ENCODE data around the gene ZNF827.
A peak's percentile ranks its signal among the peaks of the same experiment; 100 is the strongest.

The ZNF827 gene

DNA sequence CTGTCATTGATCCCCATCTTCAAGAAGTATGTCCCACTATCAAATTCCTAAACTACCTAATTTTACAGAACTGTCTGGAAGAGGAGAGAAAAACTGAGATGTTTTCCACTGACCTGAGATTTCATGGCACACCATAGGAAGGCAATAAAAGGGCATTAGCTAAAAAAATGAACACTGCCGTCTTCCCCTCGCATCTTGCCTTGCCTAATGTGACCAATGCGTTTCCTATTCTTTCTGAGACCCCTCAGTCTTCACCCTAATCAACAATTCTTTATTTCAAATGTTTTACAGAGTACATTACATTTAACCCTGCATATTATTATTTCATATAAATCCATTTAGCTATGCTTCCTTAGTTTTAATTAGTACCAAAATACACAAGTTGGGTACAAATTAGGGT, 43.6 kb downstream of the ZNF827 start:
- DNase-seq (ENCODE audit: insufficient read length, low spot score) (no peak), FAIRE-seq (peak; percentile 58)

DNA sequence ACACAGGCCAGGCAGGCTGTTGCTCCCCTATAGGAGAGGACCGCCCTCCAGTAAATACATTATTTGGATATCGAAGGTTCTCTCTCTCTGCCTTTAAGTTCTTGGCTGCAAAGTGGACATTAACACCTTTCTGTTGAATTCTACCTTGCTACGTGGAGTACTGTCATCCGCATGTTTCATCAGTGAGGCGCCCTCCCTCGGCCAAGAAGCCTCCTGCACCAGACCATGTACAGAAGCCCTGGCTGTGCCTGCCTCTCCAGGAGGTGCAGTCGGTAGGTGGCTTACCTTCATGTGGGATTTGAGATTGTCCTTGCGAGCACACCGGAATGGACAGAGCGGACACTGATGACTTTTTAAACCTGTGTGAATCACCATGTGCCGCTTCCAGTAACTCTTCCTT, 46.7 kb downstream of the ZNF827 start:
- DNase-seq (ENCODE audit: insufficient read length, low spot score): no peak
- FAIRE-seq: peak; percentile 31

DNA sequence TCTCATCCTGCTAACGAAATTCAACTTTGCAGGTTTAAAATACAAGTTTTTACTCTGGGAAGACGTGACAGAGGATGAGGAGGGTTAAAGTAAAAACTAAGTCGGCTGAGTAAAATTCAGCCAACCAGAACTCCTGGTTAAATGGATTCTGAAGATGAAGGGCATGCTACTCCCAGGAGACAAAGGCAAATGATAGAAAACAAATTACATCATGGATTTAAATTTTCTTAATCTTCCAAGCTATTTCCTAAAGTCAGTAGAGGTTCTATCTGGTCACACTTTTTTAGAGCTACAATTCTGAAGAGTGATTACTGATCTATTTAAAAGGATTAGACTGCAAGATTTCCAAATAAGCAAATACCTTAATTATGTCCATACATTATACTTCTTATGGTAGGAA, 47.9 kb downstream of the ZNF827 start:
- DNase-seq (ENCODE audit: insufficient read length, low spot score) (no peak), FAIRE-seq (peak; percentile 87)

DNA sequence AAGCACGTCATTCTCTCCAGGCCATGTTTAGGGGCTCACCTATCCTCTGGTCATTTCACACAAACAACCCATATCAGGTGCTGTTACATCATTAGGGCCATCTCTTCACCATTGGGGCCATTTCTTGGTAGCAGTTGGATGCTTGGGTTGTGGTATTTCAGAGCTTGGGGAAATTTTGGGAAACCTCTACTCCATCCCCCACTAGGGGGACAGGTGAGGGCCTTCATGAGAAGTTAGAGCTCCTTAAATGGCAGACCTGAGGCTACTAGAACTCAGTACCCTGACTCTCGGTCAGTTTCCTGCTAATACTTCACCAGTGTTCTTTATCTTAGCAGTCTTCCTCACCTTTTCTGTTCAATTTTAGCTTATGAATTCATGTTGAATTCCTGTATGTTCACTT, 50.2 kb downstream of the ZNF827 start:
- DNase-seq (ENCODE audit: insufficient read length, low spot score): no peak
- peak; percentile 26 for FAIRE-seq

DNA sequence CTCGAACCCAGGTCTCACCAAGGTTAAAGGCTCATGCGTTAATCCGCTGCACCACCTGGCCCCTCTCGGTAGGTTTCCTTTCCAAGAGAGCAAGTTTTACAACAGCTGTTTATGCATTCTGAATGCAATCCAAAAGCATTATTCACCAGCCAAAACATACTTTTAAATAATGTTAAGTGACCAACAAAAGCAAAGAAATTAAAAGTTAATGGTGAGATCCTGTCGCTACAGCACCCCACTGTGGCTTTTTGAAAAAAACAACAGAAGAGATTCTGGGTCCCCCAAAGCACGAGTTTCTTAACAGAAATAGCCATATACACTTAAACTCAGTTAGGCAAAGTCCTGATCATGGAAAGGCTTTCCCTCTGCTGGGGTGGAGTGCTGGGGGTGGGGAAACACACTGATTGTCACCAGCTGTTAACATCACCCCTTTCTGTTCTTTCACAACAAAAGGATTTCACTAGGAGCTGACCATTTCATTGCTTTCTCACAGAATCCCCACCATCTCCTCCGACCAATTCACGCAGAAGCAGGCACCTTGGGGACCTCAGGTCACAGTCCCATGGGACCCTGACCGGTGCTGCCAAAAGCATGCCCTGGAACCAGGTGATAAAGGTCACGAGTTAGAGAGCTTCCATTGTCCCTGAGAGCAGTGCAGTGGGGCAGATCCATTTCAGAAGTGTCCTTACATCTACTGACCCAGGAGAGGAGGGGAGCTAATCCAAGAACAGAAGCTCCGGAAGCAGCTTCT, 51.2 kb downstream of the ZNF827 start:
- no peak for FAIRE-seq

DNA sequence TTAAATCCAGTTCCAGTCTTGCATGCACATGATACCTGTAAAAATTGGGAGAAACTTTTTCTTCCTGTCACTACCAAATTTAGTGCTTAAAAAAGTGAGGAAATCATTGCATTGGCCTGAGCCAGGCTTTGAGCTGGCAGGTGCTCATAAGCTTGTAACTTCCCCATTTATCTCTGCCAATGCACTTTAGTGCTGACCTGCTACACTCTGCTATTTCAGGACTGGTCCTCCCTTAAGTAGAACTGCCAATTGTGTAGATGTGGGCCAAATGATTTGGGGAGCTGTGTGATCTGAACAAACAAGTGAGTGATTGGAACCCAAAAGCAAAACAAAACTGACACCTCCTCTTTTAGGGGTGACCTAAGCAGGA, 51.8 kb downstream of the ZNF827 start:
- DNase-seq (ENCODE audit: insufficient read length, low spot score) (no peak), FAIRE-seq (peak; percentile 42)

More for the DNA sequence above, 51.2 kb downstream of the ZNF827 start:
- DNase-seq (ENCODE audit: insufficient read length, low spot score): no peak

DNA sequence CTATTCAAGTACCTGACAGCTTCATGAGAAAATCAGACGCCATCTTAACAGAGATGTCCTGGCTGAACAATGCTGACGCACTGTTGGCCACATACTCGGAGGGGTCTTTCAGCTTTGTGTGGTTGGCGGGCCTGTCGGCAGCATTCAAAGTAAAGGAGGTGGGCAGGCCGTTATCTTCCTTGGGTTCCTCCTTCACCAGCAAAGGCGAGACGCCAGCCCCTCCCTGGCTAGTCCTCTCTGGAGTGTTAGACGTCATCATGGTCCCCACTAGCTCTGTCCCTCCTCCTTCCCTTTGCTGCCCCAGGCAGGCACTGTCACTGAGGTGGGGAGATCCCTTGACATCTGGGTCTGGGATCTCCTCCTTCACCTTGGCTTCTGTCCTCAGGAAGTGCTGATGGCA, 53.0 kb downstream of the ZNF827 start:
- DNase-seq (ENCODE audit: insufficient read length, low spot score): no peak
- no peak for FAIRE-seq

DNA sequence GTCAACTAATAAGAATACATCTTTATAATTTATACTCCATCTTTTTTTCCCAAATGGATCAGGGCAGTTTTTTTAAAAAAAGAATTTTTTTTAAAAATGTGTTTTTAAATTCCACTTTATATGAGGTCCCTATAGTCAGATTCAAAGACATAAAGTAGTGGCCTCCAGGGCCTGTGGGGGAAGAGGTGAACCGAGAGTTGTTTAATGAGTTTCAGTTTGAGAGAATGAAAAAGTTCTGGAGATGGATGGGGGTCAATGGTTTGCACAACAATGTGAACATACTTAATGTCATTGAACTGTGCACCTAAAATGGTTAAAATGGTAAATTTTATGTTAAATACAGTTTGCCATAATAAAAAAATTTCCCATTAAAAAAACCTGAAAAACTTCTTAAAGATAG, 53.8 kb downstream of the ZNF827 start:
- peak; percentile 75 for FAIRE-seq

DNA sequence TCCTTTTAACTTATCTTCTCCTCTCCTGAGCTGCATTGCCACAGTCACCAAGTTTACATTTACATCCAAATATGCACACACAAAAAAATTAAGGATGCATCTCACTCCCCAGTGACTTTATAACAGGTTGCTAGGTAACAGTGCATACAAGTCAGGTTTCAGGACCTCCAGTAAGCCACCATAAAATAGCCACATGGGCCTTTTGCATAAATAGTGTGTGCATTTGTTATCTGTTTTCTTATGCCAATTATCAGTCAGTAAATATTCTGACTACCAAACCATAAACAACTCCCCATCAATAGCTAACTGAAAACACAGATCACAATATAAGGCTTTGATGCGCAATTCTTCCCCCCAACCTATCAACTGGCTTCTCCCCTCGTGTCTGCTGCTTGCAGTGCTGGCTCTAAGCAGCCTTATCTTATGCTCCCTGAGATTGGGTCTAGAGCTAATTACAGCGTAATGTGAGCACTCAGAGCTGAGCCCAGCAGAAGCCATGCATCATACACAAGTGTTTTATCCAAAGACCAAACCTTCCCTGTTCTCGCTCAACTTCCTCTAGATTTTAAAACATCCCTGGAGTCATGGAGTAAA, 55.4 kb downstream of the ZNF827 start:
- FAIRE-seq (no peak), DNase-seq (ENCODE audit: insufficient read length, low spot score) (no peak)

More for the DNA sequence above, 53.8 kb downstream of the ZNF827 start:
- DNase-seq (ENCODE audit: insufficient read length, low spot score): no peak

DNA sequence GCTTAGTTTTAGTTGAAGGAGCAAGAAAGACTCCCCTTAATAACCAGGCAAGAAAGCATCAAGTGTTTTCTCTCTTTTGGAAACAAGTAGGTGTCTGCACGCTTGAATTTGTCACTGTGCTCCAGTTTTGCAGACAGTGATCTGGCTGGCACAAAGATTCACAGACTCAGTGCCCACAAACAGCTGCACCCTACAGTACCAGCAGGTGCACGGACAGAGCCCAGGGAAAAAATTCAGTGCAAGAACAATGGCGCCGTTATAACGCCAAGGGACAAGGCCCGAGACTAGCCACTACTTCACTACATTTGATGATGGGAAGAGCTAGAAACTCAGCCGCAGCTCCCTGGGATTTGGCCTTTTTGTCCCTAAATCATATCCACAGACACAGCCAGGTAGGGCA, 56.0 kb downstream of the ZNF827 start:
- DNase-seq (ENCODE audit: insufficient read length, low spot score): no peak
- peak; percentile 63 for FAIRE-seq

DNA sequence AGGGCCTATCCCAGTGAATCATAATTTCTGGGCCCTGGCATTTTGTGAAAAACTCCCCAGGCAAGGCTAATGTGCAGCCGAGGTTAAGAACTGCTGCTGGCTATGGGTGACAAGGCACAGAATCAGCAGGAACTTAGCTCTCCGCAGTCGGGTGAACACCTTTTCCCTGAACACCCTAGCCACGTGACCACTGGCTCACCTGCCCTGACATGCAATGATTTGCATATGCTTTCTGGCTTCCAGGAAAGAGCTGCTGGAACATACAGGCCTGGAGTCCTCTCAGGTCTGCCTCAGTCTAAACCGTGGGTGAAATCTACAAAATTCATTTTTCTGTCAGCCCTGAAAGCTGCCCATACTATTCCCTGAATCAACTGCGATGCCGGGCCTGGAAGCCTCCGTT, 56.6 kb downstream of the ZNF827 start:
- no peak for DNase-seq (ENCODE audit: insufficient read length, low spot score)
- FAIRE-seq: peak; percentile 97

DNA sequence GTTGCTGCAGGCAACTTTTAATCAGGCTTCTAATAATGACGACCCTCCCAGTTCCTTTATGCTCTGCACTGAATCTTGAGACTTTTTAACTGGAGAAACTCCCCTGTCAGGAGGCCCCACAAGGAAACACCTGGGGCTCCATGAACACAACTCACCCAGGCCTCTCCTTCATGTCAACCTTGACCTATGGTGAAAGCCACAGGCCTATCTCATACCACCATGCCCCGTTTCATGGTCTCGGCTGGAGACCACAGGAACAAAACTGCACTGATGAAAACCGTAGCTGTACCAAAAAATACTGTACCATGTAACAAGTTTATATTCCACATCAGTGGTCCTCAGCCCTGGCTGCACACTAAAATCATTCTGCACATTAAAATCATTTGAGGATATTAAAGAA, 57.0 kb downstream of the ZNF827 start:
- DNase-seq (ENCODE audit: insufficient read length, low spot score): no peak
- no peak for FAIRE-seq

DNA sequence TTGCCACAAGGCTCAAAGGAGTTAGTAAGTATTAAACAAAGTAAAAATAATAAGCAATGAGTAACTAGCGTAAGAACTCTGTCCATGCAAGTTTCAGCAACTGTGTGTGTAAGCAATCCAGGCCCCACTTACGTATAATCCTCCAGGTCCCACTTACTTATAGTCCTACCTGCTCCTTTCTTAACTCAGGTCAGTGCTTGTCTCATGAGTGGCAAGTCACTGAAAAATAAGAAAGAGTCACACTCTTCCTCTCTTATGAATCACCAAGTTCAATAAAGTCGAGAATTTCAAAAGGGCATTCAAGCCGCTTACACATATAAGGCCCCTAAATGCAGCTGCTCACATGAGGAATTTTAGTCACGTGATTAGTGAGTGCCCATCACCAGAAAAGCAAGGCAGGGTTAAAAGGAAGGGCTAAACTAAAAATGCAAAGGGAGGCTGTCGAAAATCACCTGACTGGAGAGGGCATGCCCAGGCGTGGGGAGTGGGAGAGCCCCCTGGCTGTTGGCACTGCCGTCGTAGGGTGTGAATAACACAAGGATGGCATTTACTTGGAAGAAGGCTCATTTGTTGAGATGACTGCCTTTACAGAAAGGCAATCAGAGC, 58.2 kb downstream of the ZNF827 start:
- FAIRE-seq (no peak), DNase-seq (ENCODE audit: insufficient read length, low spot score) (no peak)

DNA sequence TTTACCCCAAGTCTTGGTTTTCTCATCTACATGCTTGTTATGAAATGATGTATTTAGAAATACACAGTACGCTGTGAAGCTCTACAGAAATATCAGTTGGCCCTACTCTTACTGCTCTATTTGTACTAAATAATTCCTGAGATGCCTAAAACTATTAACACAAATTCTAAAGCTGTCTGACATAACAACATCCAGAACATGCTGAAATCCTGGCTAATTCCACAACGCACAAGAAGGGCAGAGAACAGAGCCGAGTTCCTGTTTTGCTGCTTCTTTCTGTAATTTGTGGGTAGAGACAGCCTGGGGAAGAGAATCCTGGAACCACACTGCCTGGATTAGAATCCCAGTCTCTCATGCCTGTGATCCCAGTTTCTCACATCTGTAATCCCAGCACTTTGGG, 59.0 kb downstream of the ZNF827 start:
- DNase-seq (ENCODE audit: insufficient read length, low spot score) (no peak), FAIRE-seq (no peak)

DNA sequence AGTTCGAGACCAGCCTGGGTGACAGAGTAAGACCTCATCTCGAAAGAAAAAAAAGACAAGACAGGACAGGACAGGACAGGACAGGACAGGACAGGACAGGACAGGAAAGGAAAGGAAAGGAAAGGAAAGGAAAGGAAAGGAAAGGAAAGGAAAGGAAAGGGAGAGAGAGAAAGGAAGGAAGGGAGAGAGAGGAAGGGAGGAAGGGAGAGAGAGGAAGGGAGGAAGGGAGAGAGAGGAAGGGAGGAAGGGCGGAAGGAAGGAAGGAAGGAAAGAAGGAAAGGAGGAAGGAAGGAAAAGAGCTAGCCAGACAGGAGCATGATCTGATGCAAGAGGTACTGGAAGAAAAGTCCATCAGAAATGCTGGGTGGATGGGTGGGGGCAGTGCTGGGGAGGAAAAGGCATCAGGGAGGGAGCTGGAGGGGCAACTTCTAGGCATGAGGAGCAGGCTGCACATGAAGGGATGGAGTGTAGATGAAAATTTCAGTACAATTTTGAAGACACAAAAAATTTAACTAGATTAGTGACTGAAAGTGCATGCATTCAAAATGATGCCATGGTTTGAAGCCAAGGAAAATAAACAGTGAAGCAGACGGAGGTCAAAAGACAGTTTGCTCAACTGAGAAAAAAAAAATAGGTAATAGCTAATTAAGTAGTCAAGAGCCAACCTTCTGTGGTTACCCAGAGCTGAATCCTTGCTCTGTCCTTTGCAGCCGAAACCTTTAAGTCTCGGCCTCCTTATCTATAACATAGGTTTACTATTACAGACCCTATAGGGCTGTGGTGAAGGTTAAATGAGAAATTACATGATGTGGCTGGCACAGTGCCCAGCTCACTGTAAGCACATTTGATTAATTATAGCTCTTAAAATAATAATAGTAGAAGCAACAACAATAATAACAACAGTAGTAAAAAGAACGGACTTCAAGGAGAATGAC, 59.9 kb downstream of the ZNF827 start:
- FAIRE-seq (peak; percentile 44), DNase-seq (ENCODE audit: insufficient read length, low spot score) (no peak)

DNA sequence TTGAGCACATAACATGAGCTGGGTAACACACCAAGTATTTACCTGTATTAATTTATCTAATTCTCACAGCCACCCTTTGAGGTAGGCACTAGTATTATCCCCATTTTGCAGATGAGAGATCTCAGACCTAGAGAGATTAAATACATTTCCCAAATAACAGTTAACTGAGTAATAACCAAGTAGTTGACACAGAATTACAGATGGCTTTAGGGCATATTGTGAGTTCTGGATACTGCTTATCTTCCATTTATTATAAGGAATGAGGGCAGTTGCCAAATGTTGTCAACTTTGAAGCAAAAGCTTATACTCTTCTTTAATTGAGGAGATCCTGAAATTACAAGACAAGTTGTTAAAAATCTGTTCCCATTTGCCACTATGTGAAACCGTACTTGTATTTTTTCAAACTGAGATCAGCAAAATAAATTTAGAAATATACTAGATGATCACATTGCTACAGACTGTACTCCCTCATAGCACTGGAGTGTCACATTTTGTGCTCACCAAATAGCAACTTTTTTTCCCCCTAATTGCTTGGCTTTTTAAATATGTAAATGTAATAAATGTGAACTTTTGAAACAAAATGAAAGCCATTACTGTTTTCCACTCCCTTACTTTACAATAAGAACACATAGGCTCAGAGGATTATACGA, 62.0 kb downstream of the ZNF827 start:
- FAIRE-seq: no peak
- no peak for DNase-seq (ENCODE audit: insufficient read length, low spot score)

DNA sequence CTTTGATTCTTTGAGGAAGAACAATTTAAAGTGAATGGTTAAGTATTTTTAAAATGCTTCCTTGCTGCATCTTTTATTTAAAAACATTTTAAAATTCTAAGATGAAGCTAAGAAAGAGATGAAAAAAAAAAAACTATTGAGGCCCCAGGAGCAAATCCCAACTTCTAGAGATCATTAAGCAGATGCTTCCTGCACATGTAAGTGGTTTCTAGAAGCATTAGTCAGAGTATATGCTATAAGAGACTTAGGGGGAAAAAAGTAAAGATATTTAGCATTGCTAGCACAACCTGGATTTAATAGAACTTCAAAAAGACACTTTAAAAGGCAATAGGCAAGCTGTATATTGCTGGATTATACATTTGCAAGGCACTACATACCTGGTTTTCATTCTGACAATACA, 64.7 kb downstream of the ZNF827 start:
- no peak for DNase-seq (ENCODE audit: insufficient read length, low spot score)
- no peak for FAIRE-seq

DNA sequence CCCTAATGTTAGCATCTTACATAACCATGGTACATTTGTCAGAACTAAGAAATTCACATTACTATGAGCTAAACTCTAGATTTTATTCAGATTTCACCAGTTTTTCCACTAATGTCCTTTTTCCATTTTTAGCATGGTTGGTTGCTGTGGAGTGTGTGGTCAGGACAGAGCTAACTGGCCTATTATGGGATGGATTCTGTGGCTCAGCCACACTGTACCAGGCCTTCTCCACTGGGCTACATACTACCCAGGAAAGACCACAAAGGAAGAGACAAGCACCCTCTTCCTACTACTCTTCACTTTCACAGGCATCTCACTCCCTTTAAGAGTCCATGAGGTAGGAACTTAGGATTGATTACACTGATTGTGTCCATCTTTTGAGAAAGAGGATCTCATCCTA, 67.4 kb downstream of the ZNF827 start:
- FAIRE-seq: peak; percentile 62
- DNase-seq (ENCODE audit: insufficient read length, low spot score): no peak

DNA sequence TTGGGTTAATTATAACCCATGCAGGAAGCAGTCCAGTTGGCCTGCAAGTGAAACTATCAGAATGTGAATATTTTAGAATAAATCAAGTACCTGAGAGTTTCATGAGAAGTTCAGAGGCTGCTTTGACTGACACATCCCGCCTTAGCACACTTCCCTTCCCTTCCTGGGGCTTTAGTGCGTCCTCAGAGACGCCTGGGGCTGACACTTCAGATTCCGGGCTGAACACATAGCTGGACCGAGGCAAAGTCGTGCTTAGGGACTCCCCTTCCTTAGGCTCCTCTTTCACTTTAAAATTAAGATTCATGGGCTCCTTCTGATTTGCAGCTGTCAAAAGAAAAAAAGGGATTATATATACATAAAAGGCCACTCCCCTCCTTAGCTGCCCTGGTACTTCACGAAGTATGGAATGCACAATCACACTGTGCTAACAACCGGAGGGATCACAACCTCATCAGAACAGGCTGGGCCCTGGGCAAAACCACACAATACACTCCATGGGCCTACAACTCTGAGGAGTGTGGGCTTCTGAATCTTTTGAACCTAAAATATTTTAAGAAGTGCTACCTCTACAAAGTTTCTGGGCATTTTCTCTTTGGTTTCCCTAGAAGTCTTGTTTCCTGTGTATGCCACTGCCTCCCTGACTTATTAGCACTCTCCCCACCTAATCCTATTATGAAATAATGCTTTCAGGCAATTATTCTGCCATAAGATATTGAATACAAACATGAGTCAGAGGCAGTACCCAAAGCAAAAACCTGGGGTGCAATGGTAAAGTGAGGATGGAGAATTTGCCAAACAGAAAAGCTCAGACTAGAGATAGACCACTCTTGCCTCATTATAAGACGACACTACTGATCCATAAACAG, 68.2 kb downstream of the ZNF827 start:
- peak; percentile 83 for FAIRE-seq

More for the DNA sequence above, 68.2 kb downstream of the ZNF827 start:
- no peak for DNase-seq (ENCODE audit: insufficient read length, low spot score)

All from GM19239 (cell line).